ENCODE results near the gene SFI1.

The SFI1 gene

GRCh38 chr22:31637447-31637890, 141.1 kb downstream of the SFI1 start:
- H3K27ac ChIP-seq = no peak overlapping the region
- TF ChIP-seq, protein P1, sequence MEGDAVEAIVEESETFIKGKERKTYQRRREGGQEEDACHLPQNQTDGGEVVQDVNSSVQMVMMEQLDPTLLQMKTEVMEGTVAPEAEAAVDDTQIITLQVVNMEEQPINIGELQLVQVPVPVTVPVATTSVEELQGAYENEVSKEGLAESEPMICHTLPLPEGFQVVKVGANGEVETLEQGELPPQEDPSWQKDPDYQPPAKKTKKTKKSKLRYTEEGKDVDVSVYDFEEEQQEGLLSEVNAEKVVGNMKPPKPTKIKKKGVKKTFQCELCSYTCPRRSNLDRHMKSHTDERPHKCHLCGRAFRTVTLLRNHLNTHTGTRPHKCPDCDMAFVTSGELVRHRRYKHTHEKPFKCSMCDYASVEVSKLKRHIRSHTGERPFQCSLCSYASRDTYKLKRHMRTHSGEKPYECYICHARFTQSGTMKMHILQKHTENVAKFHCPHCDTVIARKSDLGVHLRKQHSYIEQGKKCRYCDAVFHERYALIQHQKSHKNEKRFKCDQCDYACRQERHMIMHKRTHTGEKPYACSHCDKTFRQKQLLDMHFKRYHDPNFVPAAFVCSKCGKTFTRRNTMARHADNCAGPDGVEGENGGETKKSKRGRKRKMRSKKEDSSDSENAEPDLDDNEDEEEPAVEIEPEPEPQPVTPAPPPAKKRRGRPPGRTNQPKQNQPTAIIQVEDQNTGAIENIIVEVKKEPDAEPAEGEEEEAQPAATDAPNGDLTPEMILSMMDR (conservative IDR thresholded peaks at IDR 0.05) = no peak
- TF ChIP-seq ZFX (IDR thresholded peaks at IDR 0.05) = no peak

GRCh38 chr22:31637891-31638618, 141.7 kb downstream of the SFI1 start:
- no peak overlapping the region for H3K27ac ChIP-seq
- TF ChIP-seq ZFX (IDR thresholded peaks at IDR 0.05) = no peak
- TF ChIP-seq, protein P1 (conservative IDR thresholded peaks at IDR 0.05) = no peak

- no peak overlapping the region for H3K27ac ChIP-seq
- TF ChIP-seq, protein P1 (conservative IDR thresholded peaks at IDR 0.05) = no peak
- no peak for TF ChIP-seq ZFX (IDR thresholded peaks at IDR 0.05)
These were observed 143.2 kb downstream of the SFI1 start for GRCh38 chr22:31639436-31640039.

- TF ChIP-seq, protein P1 (conservative IDR thresholded peaks at IDR 0.05) = no peak
- TF ChIP-seq ZFX (IDR thresholded peaks at IDR 0.05) = no peak
- no peak overlapping the region for H3K27ac ChIP-seq
These were observed 150.1 kb downstream of the SFI1 start for GRCh38 chr22:31646186-31647019.

DNA sequence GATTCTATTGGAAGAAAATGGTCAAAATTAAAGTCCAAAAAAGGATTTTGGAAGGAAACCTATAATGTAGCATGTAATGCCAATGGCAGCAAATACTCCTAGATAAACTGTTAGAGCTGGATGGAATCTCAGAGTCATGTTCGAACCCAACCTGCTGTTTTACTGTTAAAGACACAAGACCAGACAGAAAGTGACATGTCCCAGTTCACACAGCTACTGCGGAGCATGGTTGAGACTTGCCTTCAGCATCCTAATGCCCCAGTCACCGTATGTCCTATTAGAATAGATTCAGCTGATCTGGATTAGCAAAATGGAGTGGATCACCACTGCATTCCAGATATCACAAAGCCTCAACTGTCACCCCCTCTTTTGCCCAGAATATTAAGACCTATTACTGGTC, 150.7 kb downstream of the SFI1 start:
- TF ChIP-seq, protein P1 (conservative IDR thresholded peaks at IDR 0.05) = no peak
- TF ChIP-seq ZFX (IDR thresholded peaks at IDR 0.05) = no peak
- no peak overlapping the region for H3K27ac ChIP-seq

DNA sequence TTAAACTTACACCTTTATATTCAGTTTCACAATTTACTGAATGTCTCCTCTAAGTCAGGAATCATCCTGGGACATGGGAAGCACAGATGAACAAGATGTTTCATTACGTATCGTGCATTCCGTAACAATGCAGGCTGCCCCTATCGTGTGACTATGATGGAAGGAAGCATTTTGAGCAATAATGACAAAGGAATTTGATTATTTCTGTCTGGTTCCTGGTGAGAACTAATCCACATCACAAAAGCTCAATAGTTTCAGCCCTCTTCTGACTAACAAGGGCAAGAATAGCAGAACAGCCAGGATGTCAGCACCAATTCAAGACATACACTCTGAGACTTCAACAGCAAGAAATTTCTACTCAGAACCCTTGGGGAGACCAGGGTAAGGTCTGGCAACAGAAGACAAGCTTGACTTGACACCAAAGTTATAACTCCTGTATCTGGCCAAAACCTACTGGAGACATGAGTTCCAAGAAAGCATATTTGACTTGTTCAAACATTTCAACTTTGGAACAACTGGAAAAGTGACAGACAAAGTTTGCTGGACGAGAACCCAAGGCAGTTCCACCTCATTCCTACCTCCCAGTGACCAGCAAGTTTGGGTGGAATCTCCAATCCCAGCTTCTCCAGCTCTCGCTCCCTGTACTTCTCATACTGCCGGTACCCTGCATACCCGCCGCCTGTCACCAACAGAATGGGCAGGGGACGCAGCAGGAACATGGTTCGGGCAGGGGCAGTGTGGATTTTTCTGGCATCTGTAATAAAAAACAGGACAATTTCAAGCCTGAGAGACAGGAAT, 151.4 kb downstream of the SFI1 start:
- no peak overlapping the region for H3K27ac ChIP-seq
- TF ChIP-seq, protein P1 (conservative IDR thresholded peaks at IDR 0.05) = no peak
- TF ChIP-seq ZFX (IDR thresholded peaks at IDR 0.05) = no peak

Data from C4-2B (cell line).